NK-92 treated with Interleukin-12 subunit alpha and Interleukin-12 subunit beta, amount 100 ng/mL, for 24 hours (cell line): Measurements from ENCODE around the gene ANO6.

ENCODE experiments used
- DNase-seq: peaks from one replicate; lab custom pipeline; 2025; lab: John Stamatoyannopoulos, UW

Gene ANO6

DNA sequence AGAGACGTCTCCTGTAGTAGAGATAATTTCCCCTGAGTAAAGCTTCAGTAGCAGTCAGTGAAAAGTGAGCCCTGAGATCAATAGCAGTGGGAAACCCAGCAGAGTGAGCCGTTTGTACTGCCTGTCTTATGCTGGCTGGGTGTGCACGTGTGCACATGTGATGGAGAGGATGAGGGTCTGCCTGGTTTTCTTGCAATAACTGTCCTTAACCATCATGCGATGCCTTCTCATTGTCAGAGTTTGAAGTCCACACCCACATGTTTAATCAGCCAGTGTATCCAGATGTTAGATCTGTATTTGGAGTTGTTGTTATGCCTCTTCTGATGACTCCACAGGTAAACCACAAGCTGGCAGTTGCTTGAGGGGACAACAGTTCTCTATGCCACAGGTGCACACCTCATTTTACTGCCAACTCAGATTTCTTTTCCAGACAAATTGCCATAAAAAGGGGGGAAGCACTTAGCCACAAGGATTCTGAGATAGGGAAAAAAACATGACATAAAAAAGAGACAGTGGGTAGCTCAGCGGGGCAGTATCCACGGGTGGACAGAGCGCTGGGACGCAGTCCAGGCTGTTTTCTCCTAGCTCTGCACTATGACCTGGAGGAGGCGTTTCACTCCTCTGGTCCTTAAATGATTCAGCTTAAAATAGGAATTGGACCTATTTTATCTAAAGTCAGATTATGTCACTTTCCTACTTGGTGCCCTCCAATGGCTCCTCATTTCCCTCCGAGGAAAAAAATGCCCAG, 192.3 kb downstream of the ANO6 start:
- DNase-seq, result no peak

GRCh38 chr12:45408729-45409114, 192.8 kb downstream of the ANO6 start:
- no peak for DNase-seq

DNA sequence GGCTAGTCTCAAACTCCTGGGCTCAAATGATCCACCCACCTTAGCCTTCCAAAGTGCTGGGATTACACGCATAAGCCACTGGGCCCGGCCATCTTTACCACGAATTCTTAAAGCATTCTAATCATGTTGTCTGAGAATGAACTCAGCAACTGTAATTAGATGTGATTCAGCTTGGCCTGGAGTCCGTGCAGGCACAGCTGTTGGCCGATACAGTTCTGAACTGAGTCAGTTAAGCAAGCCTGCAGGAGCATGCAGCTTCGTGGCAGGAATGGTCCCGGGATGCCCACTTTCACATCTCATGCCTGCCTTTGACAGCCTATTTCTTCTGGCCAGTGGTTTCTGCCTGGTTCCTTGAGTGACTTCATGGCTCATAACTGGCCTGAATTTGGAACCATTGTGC, 194.1 kb downstream of the ANO6 start:
- DNase-seq, result no peak

GRCh38 chr12:45411626-45412025, 195.7 kb downstream of the ANO6 start:
- no peak for DNase-seq

DNA sequence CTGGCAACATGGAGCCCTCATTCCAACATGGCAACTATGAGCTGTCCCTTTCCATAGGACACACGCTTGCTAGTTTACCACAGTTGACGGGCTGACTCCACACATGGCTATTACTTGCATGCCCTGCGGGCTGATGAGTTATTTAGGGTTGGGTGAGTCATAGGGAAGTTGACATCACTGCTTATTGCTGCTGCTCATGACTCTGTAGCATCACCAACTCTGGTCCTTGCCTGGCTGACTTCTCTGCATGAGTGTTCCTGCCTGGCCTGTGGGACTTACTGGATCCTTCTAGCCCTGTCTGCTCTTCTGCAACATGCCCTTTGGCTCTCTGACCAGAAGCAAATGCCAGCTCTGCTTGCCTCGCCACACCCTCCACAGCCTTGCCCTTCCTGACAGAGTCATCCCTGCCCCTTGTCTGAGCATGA, 199.5 kb downstream of the ANO6 start:
- DNase-seq, result peak; percentile 18

GRCh38 chr12:45416126-45416525, 200.2 kb downstream of the ANO6 start:
- DNase-seq, result no peak

DNA sequence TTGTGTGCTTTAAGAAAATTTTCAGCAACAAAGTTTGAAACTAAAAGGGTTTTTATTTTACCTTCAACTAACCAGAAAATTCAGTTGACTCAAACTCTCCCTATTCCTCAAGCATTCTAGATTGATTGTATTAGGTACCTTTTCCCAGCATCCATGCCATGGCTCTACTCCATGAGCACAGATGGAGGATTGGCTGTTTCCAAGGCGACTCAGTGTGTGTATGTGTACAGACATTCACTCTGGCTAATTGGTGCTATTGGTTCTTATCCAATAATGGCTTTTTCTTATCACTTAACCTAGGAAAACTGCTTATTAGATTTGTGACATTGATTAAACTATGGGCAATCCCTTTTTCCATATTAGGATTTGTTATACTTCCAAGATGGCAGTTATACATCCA, 202.6 kb downstream of the ANO6 start:
- no peak for DNase-seq

GRCh38 chr12:45419317-45419814, 203.5 kb downstream of the ANO6 start:
- no peak for DNase-seq

GRCh38 chr12:45421736-45422135, 205.8 kb downstream of the ANO6 start:
- DNase-seq, result no peak

GRCh38 chr12:45423931-45424330, 208.0 kb downstream of the ANO6 start:
- no peak for DNase-seq

DNA sequence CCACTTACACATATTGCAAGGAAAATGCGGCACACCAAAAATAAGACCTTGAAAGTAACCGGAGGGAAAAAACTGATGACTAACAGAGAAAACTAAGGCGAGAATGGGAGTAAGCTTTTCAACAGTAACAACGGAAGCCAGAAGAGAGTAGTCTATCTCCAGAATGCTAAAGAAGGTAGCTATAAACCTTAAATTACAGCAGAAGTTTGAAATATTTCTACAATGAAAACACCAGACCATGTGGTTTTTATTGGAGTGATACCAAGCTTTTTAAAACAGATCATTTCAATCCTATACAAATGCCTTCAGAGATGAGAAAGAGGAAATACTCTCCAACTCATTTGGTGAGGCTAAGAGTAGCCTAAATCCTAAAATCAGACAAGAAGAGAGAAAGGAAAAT, 209.5 kb downstream of the ANO6 start:
- no peak for DNase-seq

DNA sequence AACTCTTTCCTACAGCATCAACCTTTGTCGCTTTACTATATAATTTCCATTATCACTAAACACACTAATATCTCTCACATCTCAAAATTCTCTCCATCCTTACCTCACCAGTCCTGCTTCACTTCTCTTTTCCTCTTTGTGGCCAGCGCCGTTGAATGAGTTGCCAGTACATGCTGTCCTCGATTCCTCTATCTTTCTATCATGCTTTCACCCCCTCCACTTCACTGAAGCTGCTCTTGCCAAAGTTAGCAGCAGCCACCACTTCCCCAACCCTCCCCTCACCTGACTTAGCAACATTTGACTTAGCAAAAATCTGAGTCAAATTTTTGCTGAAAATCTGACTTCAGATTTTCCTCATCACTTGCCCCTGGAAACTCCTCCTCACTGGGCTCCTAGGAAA, 210.4 kb downstream of the ANO6 start:
- DNase-seq, result no peak

DNA sequence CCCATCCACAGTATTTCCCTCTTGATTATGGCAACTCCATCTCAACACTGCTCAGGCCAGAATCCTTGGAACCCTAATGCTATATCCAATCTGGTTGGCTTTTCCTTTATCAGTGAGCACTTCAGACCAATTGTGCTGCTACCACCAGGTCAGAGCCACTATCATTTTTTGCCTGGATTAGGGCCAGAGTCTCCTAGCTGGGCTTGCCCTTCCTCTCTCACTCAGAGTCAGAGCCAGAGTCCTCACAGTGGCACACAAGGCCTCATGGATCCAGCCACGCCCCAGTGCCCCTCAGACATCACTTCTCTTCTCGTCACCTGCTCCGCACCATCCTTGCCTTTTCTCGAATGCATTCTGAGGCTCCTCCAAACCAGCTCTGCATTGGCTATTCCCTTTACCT, 211.1 kb downstream of the ANO6 start:
- no peak for DNase-seq

- DNase-seq, result no peak
Measured at GRCh38 chr12:45429831-45430230, 213.9 kb downstream of the ANO6 start.

GRCh38 chr12:45431126-45431525, 215.2 kb downstream of the ANO6 start:
- DNase-seq, result no peak

GRCh38 chr12:45432710-45433109, 216.8 kb downstream of the ANO6 start:
- DNase-seq, result no peak

GRCh38 chr12:45433441-45433868, 217.6 kb downstream of the ANO6 start:
- no peak for DNase-seq

- DNase-seq, result no peak
Measured at GRCh38 chr12:45434094-45434493, 218.2 kb downstream of the ANO6 start.

DNA sequence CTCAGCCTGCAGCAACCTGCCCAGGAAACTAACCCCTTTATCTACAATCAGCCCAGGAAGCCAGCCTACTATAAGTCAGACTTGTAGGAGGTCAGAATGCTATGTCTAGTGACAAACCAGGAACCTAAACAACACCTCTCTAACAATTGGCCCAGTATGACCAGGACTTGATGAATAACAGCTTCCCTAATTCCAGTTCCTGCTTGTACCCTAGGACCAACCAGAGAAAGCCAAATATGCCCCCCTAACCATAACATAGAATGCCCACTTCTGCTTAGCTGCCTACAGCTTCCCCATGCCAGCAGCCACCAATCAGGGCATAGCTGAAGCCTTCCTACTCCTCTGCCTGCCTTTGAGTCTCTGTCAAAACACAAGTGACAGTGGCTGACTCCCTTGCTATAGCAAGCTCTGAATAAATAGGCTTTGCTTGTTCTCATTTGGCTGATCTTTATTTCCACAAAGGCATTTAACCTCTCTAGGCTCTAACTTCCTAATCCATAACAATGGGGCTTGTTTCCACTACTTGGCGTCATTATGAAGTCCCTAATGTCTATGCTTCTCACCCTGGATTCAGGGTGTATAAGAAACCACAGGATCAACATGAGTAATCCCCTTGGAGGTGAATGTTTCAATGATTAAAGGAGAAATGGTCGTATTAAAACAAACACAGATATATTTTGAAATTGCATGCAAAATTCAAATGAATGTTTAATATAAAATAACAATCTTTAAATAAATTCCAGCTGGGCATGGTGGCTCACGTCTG, 220.2 kb downstream of the ANO6 start:
- DNase-seq, result no peak

GRCh38 chr12:45439039-45439438, 223.1 kb downstream of the ANO6 start:
- peak; percentile 32 for DNase-seq

DNA sequence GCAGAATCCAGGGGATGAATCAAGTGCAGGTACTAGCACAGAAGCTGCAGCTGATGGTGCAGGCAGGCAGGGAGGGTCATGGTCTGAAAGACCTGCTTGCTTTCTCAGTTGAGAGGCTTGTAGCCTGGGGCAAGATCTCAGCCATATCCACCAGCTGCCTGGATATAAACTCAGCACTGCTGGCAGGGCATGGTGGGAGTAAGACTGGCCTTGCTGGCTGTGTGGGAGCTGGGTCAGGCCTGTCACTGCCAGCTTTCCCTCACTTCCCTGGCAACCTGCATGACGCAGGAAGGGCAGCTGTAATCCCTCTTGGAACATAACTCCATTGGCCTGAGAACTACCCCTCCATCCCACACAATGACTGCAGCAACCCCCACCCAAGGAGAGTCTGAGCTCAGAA, 230.1 kb downstream of the ANO6 start:
- no peak for DNase-seq

DNA sequence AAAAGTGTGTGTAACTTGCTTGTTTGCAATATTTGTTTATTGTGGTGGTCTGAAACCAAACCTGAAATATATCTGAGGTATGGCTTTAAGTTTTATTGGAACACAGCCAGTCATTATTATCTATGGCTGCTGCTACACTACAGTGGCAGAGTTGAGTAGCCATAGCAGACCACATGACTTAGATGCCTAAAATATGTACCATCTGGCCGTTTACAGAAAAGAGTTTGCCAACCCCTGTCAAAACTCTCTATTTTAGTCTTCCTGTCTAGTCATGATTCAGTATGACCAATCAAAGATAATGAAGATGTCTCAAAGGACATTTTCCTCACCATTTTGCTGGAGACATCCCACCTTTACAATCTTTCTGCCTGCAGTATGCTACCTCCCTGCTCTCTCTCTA, 242.3 kb downstream of the ANO6 start:
- no peak for DNase-seq
